ENCODE results near the gene DNAJB11.
"Not testable (repeated sequence)": the region's sequence is repeated elsewhere in the genome, so short reads cannot be mapped to it uniquely, and the experiment has no call there.

The DNAJB11 gene

GRCh38 chr3:186570096-186570940 lies at the start of gene DNAJB11:
Gene DNAJB11, plus strand, starts transcription at chr3:186570720. Its CDS starts 178 bp downstream, at chr3:186570898.
- DNase-seq: peak; percentile 97

- no peak for DNase-seq
Measured at GRCh38 chr3:186520957-186521842, 49.3 kb upstream of the DNAJB11 start.

GRCh38 chr3:186523022-186523421 lies 47.5 kb upstream of the DNAJB11 start:
- no peak for DNase-seq

- no peak for DNase-seq
Measured at GRCh38 chr3:186523434-186523833, 47.1 kb upstream of the DNAJB11 start.

GRCh38 chr3:186524616-186525015 lies 45.9 kb upstream of the DNAJB11 start:
- no peak for DNase-seq

- no peak for DNase-seq
Measured at GRCh38 chr3:186525369-186526255, 44.9 kb upstream of the DNAJB11 start.

GRCh38 chr3:186526256-186526606 lies 44.3 kb upstream of the DNAJB11 start:
- no peak for DNase-seq

GRCh38 chr3:186529201-186529999 lies 41.1 kb upstream of the DNAJB11 start:
- DNase-seq: no peak

DNA sequence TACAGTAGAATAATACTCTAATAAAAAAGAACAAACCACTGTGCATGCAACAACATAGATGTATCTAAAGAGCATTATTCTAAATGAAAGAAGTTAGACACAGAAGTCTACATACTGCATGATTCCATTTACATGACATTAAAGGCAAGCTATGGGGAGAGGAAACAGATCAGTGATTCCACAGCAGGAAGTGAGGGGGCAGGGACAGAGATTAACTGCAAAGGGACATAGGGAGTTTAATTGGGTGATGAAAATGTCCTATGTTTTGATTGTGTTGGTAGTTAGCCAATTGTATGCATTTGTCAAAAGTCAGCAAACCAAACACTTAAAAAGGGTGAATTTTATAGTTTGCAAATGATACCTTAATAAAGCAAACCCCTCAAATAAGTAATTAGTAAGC lies 40.1 kb upstream of the DNAJB11 start:
- no peak for DNase-seq

DNA sequence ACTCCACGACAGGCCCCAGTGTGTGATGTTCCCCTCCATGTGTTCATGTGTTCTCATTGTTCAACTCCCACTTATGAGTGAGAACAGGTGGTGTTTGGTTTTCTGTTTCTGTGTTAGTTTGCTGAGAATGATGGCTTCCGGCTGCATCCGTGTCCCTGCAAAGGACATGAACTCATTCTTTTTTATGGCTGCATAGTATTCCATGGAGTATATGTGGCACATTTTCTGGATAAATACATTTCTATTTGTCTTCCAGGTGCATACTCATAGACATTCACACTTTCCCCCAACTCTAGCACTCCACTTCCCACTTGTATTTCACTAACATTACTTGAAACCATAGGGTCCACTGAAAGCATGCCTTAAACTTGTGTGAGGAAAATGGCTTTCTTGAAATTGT lies 38.8 kb upstream of the DNAJB11 start:
- DNase-seq: not testable (repeated sequence)

DNA sequence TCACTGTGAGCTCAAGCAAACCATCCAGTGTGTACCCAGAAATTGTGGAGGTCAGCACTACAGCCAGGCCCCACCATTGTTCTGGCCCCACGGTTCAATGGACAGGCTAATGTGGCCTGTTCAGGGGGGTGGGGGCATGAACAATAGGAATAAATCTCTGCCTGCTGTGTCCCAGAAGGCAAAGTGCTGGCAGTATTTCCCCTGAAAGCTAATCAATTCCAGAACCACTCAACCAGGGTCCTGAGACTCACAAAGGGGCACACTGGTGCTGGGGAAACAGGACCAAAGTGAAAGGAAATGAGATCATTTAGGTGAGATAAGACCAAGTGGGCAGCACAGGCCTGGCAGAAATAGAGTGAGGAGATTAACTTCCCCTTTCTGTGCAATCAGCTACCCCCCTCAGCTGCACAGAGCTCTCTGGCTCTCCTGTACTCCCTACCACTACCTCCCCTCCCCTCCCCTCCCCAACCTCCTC lies 37.9 kb upstream of the DNAJB11 start:
- no peak for DNase-seq

DNA sequence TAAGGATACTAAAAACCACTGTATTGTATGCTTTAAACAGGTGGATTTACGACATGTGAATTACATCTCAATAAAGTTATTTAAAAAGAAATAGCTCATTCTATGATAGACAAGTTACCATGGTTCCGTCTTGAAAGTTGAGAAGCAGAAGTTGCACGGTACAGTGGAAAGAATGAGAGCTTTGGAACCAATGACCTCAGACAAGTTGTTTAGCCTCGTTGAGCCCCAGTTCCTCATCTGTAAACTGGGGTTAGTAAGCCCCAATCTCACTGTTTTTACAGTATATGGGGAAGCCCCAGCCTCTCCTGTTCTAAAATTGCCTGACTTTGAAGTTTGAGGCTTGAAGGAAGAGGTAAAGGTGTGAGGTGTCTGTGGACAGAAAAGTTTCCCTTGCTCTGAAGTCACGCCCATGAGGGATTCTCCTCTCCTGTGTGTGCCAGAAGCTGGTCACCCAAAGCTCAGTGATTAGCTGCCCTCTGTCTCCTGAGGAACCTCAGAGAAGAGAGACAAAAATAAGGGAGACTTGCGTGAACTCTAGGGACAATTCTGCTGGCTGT lies 36.3 kb upstream of the DNAJB11 start:
- DNase-seq: peak; percentile 11

DNA sequence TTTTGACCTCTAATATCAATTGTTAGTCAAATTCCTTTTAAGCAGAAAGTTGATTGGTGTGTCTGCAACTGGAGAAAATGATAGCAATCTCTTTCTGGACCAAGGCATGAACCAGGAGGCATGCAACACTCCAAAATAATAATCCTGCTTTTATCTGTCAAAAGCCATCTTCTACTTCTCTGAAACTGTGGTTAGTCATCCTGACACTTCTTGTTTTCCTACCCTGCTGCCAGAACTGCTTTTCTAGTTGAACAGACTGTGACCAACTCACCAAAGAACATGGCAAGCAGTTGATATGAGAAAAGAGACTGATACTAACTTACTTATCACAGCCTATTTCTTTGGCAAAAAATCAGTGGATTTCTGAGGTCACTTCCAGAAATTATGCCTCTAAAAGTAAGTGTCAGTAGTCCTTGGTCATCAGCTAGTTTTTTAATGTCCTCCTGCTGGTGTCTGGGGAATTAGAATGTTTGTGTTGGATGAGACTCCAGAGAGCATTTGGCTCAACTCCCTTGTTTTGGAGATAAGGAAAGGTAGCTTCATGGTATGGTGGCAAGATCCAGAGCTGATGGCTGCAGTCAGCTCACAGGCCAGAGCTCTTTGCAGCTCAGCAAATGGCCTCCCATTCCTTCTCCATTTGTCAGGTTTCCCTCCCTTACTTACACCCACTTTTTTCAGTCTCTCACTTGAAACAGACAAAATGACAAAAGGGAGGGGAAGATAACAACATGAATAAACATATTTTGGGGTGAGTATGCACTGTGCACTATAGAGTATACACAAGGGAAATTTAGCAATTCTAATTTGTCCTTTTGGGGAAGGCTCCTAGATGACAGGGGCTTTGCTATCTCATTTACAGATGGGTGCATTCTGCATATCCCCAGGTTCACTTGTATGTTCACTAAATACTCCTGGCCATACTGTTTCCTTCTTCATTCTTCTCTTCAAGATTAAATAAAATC lies 33.4 kb upstream of the DNAJB11 start:
- DNase-seq: no peak

DNA sequence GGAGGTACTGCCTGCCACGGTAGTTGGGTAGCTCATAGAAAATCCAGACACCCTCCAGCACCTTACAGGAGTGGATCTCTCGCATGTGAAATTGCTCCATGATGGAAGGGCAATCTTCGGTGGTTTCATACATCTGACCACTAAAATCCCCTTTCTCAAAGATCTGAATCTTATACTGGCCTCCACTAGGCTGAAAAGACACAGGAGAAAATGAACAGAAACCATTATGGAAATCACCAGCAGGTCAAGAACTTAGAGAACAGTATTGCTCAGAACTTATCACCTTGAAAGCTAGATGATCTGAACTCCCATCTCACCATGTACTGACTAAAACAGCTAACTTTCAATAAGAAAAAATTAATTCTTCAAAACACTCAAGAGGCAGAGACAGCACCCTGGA lies 31.7 kb upstream of the DNAJB11 start:
- no peak for DNase-seq

DNA sequence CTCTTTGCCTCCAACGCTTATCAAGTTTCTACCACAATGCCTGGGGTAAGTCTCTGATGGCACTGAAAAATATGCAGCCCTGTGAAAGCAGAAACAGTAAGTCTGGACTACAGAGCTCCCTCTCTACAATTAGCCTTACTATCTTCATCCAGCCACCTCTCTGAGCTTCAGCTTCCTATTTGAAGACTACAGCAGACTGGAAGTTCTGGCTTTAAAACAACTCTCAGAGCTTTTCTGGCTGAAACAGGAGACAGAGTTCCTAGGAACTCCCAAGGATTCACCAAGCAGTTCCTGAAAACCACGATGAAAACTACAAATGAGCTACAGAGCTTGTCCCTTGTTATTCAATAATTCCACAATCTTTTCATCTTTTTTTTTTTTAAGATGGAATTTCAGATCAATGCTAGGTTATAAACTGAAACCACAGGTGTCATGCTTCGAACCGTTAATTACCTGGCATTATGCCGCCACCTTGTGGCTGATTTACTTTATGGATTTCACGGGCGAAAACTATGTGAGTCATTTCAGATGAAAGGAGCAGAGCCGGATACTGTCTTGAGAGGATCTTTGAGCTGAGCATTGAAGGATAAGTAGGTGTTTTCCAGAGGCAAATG lies 30.2 kb upstream of the DNAJB11 start:
- peak; percentile 81 for DNase-seq

DNA sequence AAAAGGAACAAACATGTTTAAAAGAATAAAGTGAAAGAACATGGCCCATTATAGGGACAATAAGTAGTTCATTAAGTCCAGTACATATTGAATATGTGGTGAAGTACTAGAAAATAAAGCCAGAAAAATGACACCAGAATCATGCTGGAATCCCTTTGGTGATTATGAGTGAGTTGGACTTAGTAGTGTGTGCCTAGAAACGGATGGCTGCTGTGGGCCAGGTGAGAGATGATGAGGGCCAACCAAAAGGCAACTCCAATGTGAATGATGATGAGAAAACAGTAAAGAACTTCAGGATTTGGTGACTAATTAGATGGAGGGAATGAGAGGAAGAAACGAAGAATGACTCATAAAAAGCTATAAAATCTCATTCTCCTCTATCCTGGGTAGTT lies 29.7 kb upstream of the DNAJB11 start:
- no peak for DNase-seq

DNA sequence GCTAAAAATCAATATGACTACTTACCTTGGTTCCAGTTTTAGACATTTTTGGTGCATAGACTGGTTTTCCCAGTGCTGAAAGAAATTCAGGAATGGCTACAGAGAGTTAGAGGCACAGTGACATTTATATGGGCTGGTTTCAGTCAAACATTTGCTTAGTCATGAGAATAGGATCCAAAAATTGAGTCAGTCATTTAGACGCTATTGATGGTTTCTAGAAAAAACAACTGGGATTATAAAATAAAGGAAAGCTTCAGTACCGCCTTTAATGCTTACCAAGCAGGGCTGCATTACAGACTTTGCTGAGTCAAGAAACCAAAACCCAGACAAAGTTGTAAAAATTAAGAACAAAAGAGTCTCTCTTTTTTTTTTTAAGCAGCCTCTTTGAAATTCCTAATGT lies 26.2 kb upstream of the DNAJB11 start, which contains the start of gene CRYGS:
CRYGS (minus strand) TSS at position 100 of the 400 bp plus-strand sequence; CDS start at position 46, 54 bp downstream.
- no peak for DNase-seq

DNA sequence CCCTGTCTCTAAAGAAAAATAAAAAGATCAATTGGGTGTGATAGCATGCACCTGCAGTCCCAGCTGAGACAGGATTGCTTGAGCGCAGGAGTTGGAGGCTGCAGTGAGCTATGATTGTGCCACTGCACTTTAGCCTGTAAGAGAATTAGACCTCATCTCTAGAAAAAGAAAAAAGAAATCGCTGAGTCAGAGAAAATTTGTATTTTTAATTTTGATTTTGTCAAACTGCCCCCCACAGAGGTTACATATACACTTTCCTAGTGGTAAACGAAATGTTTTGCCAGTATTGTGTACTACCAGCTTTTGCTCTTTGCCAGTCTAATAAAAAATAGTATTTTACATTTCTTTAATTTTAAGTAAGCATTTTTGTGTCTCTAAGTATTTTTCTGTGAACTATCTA lies 21.0 kb upstream of the DNAJB11 start:
- DNase-seq: no peak

DNA sequence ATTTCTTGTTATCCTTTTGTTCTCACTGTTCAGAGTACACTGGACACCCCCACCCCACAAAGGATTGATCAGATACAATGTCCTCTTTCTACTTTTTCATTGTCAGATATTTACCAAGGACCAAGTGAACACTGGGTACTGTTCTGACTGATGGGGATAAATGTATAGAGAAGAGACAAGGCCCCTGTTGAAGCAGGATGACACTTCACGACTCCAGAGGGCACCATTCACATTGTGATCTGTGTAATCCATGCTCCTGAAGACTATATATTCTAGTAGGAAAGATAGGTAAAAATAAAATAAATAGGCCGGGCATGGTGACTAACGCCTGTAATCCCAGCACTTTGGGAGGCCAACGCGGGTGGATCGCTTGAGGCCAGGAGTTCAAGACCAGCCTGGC lies 19.1 kb upstream of the DNAJB11 start:
- no peak for DNase-seq

All from activated gamma-delta T cell treated with Interleukin-2 at 50 U/mL for 16 hours (primary cell).